ENCODE results near the gene RALGAPB. TPM values are rescaled to one million over a fixed set of nuclear protein-coding genes. Genes with fewer than 3 reads are reported as not detected.
"Not testable (repeated sequence)": the region's sequence is repeated elsewhere in the genome, so short reads cannot be mapped to it uniquely, and the experiment has no call there.

RALGAPB gene
- total RNA-seq, 4 donors from 2014 or later, result 34.4 to 86.7 (median 44.2) TPM

DNA sequence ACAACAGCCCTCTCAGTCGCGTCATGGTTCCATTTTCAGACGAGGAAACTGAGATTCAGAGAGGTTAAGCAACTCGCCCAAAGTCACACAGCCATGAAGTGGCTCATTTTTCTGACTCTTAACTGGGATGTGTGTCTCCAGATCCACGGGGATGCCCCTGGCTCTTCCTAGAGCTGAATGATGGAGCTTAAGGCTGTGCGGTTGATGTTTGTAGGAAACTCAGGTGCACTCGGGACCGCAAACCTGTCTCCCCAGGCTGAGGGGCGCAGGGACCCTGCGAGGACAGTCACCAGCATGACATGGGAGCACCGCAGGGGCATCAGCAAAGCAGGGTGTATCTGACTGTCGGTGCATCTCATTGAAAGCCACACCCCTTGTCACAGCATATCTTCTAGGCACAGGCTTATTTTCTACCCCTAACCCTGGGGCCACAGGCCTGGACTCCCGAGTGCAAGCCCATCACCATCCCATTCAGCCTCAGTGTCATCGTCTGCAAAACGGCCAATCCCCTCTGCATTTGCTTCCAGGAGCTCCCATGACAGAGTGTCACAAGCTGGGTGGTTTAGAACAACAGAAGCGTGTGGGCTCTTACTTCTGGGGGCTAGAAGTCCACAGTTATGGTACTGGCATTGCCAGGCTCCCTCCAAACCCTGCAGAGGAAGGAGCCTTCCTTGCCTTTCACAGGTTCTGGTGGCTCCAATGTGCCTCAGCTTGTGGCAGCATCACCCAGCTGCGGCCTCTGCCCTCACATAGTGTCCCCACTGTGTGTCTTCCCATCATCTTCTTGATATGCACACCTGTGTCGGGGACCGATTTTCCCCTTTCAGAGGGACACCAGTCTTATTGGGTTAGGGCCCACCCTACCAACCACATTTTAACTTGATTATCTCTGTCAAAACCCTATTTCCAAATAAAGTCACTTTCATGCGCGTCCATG is 119.1 kb downstream of the RALGAPB start:
- Histone ChIP-seq H3K4me1 (no peaks in the 10 kb centered on the region), H3K27me3 (peaks cover 3% of the 10 kb centered on the region), H3K36me3 (no peaks in the 10 kb centered on the region), H3K9me3 (no peaks in the 10 kb centered on the region), H3K27ac (no peak overlapping the region), H3K4me3 (no peak overlapping the region)
- TF ChIP-seq, protein P1, sequence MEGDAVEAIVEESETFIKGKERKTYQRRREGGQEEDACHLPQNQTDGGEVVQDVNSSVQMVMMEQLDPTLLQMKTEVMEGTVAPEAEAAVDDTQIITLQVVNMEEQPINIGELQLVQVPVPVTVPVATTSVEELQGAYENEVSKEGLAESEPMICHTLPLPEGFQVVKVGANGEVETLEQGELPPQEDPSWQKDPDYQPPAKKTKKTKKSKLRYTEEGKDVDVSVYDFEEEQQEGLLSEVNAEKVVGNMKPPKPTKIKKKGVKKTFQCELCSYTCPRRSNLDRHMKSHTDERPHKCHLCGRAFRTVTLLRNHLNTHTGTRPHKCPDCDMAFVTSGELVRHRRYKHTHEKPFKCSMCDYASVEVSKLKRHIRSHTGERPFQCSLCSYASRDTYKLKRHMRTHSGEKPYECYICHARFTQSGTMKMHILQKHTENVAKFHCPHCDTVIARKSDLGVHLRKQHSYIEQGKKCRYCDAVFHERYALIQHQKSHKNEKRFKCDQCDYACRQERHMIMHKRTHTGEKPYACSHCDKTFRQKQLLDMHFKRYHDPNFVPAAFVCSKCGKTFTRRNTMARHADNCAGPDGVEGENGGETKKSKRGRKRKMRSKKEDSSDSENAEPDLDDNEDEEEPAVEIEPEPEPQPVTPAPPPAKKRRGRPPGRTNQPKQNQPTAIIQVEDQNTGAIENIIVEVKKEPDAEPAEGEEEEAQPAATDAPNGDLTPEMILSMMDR (IDR thresholded peaks at IDR 0.05), result no peak
- TF ChIP-seq POLR2AphosphoS5 (IDR thresholded peaks at IDR 0.05), result no peak
- no peak for TF ChIP-seq POLR2A (IDR thresholded peaks at IDR 0.05)
- no peak for TF ChIP-seq EP300 (IDR thresholded peaks at IDR 0.05)
- 84% methylated on average over 18 of the region's 21 CpGs for WGBS
- no peak for DNase-seq (ENCODE audit: low spot score in 2 of 2)

DNA sequence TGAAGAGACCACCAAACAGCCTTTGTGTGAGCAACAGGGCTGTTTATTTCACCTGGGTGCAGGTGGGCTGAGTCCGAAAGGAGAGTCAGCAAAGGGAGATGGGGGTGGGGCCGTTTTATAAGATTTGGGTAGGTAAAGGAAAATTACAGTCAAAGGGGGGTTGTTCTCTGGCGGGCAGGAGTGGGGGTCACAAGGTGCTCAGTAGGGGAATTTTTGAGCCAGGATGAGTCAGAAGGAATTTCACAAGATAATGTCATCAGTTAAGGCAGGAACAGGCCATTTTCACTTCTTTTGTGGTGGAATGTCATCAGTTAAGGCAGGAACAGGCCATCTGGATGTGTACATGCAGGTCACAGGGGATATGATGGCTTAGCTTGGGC is 119.8 kb downstream of the RALGAPB start:
- not testable (repeated sequence) for DNase-seq (ENCODE audit: low spot score in 2 of 2); H3K27me3 ChIP-seq; H3K27ac ChIP-seq; H3K36me3 ChIP-seq; H3K4me3 ChIP-seq; H3K9me3 ChIP-seq; H3K4me1 ChIP-seq
- 76% methylated on average over 3 of the region's 3 CpGs for WGBS

DNA sequence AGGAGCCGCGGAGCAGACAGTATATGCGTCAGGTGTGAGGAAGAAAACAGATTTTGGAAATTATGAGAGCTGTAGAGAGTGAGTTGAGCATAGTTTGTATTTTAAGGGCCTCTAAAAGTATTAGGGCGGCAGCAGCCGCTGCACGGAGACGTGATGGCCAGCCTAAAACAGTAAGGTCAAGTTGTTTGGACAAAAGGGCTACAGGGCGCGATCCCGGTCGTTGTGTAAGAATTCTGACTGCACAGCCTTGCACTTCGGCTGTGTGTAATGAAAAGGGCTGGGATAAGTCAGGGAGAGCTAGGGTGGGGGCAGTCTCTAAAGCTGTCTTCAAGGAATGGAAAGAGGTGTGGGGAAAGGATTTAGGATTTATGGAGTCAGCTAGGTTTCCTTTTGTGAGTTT is 121.6 kb downstream of the RALGAPB start:
- not testable (repeated sequence) for H3K9me3 ChIP-seq; H3K4me3 ChIP-seq; H3K36me3 ChIP-seq; H3K27ac ChIP-seq; H3K4me1 ChIP-seq; H3K27me3 ChIP-seq; DNase-seq (ENCODE audit: low spot score in 2 of 2)
- 91% methylated on average over 12 of the region's 12 CpGs for WGBS

DNA sequence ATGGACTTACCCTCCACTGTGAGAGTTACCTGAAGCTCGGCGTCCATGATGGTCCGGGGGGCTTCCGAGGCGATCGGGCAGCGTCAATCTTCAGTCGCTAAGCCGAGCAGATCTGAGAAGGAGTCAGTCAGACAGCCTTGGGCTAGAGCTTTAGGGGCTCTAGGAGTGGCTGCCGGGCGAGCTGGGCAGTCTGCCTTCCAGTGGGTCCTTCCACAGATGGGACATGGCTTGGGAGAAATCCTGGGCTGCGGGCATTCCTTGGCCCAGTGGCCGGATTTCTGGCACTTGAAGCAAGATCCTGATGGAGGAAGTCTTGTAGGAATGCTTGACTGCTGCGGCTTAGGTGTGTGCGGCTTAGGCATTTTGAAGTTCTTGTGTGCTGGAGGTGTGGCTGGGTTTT is 123.2 kb downstream of the RALGAPB start:
- H3K4me3 ChIP-seq; H3K9me3 ChIP-seq; H3K4me1 ChIP-seq; H3K36me3 ChIP-seq; H3K27ac ChIP-seq; DNase-seq (ENCODE audit: low spot score in 2 of 2): not testable (repeated sequence)
- WGBS, result 87% methylated on average over 12 of the region's 15 CpGs
- peaks cover 17% of the 10 kb centered on the region for H3K27me3 ChIP-seq

DNA sequence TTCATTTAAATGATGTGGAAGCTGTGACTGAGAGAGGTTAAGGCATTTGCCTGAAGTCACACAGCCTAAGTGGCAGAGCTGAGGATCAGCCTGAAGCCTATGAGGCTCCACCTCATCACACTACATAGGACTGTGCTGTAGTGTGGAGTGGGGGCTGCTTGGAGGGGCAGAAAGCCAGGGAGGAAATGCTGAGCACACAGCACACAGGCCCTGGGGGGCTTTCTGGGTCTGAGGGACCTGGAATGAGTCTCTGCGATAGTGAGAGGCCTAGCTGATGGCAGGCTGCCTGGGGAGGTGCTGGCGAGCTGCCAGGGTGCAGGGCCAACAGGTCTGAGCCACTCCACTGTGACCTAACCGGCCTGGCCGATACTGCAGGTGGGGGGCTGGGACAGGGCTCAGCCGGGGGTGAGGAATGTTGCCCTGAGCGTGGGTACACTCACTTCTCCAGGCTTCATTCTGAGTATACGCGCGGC is 126.8 kb downstream of the RALGAPB start:
- Histone ChIP-seq H3K27ac (no peak overlapping the region), H3K36me3 (no peaks in the 10 kb centered on the region), H3K4me1 (peaks cover 10% of the 10 kb centered on the region), H3K9me3 (no peaks in the 10 kb centered on the region), H3K27me3 (peaks cover 50% of the 10 kb centered on the region), H3K4me3 (no peak overlapping the region)
- TF ChIP-seq POLR2AphosphoS5 (IDR thresholded peaks at IDR 0.05) (no peak), EP300 (IDR thresholded peaks at IDR 0.05) (no peak), POLR2A (IDR thresholded peaks at IDR 0.05) (no peak)
- TF ChIP-seq, protein P1 (IDR thresholded peaks at IDR 0.05), result no peak
- DNase-seq (ENCODE audit: low spot score in 2 of 2), result no peak
- WGBS, result 67% methylated on average over 5 of the region's 9 CpGs

DNA sequence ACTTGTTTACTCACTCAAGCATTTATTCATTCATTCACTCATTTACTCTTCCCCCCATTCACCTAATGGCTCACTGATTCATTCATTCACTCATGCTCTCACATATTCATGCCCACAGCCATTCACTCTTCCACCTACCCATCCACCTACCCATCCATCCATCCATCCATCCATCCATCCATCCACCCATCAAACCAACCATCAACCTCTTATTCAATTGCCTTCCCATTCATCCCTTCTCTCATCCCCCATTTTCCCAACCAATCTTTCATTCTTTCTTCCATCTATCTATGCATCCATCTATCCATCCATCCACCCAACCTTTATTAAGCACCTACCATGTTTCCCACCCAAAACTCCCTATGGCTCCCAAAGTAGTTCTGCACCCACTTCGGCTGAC is 127.4 kb downstream of the RALGAPB start:
- DNase-seq (ENCODE audit: low spot score in 2 of 2), result no peak
- WGBS, result 100% methylated on average over 1 of the region's 1 CpG
- TF ChIP-seq, protein P1 (IDR thresholded peaks at IDR 0.05), result no peak
- no peak for TF ChIP-seq EP300 (IDR thresholded peaks at IDR 0.05)
- TF ChIP-seq POLR2AphosphoS5 (IDR thresholded peaks at IDR 0.05), result no peak
- no peak for TF ChIP-seq POLR2A (IDR thresholded peaks at IDR 0.05)
- H3K4me3 ChIP-seq, result no peak overlapping the region
- H3K27ac ChIP-seq, result no peak overlapping the region
- peaks cover 10% of the 10 kb centered on the region for H3K4me1 ChIP-seq
- H3K9me3 ChIP-seq, result no peaks in the 10 kb centered on the region
- peaks cover 54% of the 10 kb centered on the region for H3K27me3 ChIP-seq
- H3K36me3 ChIP-seq, result no peaks in the 10 kb centered on the region

Data from suprapubic skin (tissue), 4 donors.